HG03442 (cell line): Measurements from ENCODE around the gene TDRD6.

Experiments
- ATAC-seq: cut with Tn5 transposase; IDR thresholded peaks from one replicate; pipeline ENCODE4 v1.9.1; 2021; ENCODE audit warnings: mild to moderate bottlenecking, moderate library complexity; ENCODE audit not compliant: unreplicated experiment

TDRD6 gene

DNA sequence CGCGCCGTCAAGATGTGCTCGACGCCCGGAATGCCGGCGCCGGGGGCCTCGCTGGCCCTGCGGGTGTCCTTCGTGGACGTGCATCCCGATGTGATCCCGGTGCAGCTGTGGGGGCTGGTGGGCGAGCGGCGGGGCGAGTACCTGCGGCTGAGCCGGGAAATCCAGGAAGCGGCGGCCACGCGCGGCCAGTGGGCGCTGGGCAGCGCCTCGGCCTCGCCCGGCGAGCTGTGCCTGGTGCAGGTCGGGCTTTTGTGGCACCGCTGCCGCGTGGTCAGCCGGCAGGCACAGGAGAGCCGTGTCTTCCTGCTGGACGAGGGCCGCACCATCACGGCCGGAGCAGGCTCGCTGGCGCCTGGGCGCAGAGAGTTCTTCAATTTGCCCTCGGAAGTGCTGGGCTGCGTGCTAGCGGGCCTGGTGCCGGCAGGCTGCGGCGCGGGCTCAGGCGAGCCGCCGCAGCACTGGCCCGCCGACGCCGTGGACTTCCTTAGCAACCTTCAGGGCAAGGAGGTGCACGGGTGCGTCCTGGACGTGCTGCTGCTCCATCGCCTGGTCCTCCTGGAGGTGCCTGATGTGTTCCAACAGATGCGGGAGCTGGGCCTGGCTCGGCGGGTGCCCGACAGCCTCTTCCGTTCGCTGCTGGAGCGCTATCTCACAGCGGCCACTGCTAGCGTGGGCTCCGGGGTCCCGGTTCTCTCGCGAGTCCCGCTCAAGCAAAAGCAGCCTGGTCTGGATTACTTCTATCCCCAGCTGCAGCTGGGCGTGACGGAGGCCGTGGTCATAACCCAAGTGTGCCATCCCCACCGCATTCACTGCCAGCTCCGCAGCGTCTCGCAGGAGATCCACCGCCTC is 656 bp downstream of the TDRD6 start:
- no peak for ATAC-seq

DNA sequence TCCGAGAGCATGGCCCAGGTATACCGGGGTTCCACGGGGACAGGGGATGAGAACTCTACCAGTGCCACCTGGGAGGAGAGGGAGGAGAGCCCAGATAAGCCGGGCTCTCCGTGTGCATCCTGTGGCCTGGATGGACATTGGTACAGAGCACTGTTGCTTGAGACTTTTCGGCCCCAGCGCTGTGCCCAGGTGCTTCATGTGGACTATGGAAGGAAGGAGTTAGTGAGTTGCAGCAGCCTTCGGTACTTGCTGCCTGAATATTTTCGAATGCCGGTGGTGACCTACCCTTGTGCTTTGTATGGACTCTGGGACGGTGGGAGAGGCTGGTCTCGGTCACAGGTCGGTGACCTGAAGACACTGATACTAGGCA is 1.3 kb downstream of the TDRD6 start:
- no peak for ATAC-seq

DNA sequence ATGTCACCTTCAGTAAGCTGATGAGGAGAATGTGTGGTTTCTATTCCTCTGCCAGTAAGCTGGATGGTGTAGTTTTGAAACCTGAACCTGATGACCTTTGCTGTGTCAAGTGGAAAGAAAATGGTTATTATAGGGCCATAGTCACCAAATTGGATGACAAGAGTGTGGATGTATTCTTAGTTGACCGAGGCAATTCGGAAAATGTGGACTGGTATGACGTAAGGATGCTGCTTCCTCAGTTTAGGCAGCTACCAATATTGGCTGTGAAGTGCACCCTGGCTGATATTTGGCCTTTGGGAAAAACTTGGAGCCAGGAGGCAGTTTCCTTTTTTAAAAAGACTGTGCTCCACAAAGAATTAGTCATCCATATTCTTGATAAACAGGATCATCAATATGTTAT is 2.0 kb downstream of the TDRD6 start:
- ATAC-seq = no peak

DNA sequence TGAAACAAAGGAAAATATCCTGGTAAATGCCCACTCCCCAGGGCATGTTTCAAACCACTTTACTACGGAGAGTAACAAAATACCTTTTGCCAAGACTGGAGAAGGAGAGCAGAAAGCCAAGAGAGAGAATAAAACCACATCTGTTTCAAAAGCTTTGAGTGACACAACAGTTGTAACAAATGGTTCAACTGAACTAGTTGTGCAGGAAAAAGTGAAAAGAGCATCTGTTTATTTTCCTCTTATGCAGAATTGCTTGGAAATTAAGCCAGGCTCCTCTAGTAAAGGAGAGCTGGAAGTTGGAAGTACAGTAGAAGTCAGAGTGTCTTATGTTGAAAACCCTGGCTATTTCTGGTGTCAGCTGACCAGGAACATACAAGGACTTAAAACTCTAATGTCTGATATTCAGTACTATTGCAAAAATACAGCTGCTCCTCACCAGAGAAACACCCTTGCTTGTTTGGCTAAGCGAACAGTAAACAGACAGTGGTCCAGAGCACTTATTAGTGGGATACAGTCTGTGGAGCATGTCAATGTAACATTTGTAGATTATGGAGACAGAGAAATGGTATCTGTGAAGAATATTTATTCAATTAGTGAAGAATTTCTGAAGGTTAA is 2.6 kb downstream of the TDRD6 start:
- no peak for ATAC-seq

DNA sequence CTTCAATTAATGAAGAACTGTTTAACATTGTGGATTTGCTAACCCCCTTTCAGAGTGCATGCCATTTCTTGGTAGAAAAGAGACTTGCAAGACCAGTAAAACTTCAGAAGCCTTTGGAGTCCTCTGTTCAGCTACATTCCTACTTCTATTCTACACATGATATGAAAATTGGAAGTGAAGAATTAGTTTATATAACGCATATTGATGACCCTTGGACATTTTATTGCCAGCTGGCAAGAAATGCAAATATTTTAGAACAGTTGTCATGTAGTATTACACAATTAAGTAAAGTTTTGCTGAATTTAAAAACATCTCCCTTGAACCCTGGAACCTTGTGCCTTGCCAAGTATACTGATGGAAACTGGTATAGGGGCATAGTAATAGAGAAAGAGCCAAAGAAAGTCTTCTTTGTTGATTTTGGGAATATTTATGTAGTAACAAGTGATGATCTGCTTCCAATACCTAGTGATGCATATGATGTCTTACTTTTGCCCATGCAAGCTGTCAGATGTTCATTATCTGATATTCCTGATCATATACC is 3.3 kb downstream of the TDRD6 start:
- ATAC-seq = no peak

DNA sequence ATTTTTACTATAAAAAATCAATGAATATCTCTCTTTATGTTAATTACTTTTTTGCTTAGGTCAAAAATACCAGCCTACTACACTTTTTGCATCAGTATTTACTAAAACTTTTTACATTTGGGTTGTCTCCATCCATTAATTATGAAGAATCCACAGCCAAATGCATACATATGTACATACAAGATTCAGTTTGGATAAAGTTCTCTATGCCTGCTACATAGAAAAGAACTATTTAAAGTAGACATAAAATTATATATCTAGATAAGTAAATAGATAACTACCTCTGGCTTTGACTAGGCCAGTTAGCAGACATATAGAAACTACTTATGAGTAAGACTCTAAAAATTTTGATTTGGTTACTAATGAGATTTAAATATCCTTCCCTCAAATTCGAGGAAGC is 12.3 kb downstream of the TDRD6 start:
- no peak for ATAC-seq

DNA sequence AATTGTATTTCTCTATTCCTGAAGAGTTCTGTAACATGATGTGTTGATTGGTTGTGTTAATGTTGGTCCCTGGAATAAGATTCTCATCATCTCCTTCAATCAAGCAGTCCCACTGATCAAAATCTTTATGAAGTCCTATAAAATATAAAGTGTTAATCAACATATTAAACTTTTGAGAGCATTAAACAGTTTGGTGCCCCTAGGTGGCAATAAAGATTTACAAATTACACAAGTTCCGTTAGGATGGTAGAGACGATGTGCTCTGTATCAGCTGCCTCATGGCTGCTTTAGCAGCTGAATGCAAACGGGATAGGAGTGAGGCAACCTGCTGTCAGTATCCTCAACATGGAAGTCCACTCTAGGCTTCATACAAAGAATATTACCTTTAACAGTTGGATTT is 16.9 kb downstream of the TDRD6 start:
- ATAC-seq = no peak

DNA sequence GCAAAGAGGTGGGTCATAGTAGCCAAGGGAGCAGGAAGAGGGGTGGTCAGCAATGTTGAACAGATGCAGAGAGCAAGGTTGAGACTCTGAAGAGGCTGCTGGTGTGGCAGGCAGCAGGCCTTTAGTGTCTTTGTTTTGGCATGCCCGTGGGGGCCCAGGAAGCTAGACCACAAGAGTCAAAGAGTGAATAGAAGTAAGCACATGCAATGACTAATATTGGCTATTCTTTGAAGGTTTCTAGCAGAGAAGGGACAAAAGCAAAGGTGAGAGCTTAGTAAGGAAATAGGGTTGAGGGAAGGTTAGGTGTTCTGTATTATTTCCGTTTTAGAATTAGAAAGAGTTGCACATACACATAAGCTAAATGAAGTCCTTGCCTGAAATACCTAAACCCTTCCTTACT is 18.8 kb downstream of the TDRD6 start:
- ATAC-seq = peak; percentile 79

DNA sequence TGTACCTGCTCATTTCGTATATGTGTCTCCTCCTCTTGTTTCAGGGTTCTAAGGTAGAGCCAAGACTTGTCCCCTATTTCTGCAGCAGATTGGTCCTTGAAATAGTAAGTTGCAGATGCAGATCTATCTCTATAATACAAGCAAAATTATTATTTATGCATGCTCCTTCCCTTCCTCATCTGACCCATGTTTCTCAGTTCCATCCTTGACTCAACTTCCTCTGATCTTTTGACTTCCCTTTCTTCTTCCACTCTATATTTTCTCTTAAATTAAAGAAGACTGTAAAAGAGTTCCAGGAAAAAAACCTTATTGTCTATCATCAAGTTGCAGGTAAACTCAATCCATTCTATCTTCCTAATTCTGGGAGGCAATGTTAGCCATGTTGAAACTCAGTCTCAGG is 23.8 kb downstream of the TDRD6 start:
- ATAC-seq = no peak

DNA sequence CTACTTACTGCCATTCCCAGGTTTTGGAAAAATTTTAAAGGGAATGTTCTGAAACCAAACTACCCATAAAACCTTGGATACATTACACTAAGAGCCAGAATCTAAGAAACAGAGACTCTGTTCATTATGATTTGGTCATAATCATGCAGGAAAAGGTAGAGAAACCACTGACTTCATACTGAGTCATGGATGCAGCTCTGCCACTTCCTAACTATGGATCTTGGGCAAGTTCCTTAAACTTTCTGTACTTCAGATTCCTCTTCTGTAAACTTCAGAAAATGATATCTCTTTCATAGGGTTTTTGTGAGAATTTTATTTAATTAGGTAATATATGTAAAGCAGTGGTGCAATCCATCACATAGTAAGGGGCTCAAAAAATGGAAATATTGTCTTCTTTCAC is 27.5 kb downstream of the TDRD6 start:
- no peak for ATAC-seq

DNA sequence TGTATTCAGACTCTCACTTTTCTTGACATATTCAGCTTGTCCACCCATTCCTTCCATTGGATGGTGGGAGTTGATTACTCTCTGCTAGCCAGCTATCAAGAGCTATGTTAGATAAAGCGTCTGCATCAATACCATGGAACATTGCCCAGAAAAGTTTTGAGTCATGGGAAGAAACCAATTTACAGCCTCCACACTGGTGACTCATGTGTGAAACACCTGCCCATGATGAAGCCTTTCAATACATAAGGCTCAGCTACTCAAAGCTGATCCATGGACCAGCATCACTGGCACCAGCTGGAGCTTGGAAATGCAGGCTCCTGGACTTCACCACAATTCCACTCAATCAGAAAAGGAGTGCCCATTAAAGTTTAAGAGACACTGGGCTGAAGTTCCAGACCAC is 31.4 kb downstream of the TDRD6 start:
- ATAC-seq = no peak

DNA sequence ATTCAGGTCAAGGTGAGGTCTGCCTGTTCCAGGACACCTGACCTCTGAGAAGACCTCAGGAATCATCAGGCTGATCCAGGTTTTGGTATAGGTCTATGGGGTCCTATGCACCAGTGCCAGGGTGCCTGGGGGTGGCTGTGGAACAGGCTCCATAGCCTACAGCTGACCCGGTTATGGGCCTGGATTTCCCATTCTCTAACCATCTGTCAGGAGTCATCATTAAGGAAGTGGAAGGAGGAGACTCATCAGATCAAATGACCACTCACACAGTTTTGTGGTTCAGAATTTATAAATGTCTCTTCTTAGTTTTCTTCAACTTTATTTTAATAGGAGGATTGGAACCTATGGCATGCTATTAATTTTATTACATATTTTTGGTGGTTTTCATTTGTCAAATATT is 32.7 kb downstream of the TDRD6 start:
- no peak for ATAC-seq

DNA sequence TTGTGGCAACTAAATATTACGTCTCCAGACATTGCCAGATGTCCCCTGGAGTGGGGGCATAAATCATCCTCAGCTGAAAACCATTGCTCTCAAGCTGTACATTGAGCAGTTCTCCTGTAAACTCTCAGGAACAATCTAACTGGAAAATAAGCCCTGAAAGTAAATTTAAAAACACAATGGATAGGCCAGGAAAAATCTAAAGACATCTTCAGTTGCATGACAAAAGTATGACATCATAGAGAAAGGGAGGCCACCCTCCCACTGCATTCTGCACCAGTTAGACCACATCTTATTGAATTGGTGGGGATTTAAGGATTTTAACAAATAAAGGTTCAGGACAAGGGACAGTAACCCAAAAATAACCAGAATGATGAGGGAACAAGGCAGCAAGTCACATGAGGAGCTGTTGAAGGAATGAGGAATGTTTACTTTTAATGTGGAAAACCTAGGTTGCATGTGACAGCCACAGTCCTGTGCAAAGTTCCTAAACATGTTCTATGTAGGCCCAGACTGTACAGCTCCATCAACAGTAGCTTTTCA is 42.2 kb downstream of the TDRD6 start:
- ATAC-seq = no peak

DNA sequence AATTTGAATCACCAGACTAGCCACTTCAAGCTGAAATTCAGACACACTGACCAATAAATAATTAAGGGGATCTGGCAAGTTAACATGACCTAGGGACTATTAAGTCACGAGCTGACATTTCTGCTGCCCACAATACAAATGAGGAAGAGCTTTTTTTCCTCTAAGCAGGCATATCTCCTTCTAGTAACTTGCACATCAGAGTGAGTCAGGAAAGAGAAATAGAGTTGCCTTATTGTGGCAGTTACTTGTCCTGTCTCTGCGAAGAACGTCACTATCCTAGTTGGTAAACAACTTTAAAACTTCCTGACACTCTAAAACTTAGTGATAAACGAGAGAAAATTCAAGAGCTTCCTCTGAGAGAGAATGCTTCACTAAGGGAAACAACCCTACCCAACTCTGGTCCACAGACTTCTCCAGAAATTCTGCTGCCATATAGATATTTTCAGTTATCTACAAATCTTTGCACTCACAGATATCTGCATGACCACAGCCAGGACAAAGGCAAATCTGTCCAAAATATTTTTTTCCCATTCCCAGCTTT is 43.3 kb downstream of the TDRD6 start:
- ATAC-seq = no peak

DNA sequence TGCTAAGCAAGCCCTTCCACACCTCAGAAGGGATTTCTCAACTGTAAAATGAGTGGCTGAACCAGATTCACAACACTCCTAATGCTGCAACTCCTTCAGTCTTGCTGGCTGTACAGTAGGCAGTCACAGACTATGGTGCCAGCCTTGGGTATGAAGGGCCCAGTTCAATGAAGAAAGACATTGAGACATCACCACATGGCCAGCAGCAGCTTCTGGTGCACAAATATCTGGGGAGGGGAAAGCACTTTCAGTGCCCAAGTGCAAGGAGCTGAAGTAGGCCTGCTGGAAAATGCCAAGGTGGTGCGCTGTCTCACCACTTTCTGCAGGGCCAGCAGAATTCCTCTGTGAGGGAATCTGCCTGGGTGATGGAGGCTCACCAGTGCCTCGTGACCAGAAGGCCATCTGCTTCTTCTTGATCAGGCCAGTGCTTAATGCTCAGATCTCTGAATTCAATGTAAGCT is 45.7 kb downstream of the TDRD6 start:
- no peak for ATAC-seq

DNA sequence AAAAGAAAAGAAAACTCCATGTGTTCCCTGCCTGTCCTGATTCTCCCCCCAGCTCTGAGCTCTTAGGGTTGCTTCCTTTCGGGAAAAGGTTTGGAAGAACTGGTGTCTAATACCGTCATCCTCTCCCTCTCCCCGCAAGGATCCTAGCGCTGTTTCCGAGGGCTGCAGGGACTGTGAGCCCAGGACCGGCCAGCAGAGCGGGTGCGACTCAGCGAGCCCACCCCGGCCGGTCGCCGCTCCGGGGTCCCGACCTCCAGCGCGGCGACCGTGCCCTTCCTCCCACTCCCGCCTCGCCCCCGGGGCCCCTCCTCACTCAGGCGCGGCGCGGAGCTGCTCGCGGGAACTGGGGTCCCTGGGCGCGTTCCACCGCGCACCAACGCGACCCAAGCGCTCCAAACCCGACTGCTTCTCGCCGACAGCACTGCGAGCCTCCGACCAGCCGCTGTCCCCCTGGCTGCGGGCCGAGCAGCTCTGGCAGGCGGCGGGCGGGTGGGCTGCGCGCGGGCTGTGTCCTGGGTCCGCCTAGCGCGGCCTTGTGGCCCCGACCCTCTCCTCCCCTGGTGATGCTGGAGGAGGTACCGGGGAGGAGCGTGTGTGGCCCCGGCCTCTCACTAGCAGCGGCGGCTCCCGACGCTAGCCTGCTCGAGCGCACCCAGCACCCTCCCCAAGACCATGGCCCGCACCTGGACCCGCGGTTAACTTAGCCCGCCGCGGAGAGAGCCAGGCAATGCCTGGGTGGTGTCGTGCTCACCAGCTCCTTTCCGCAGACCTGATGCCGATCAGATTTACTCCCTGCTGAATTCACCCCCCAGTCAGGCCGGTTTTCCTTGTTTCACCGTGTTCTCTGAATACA is 47.4 kb downstream of the TDRD6 start, which contains the start of gene PLA2G7:
Gene PLA2G7, minus strand, starts transcription at position 509 of the 853 bp plus-strand sequence. CDS start 12,484 bp downstream, outside the sequence.
- no peak for ATAC-seq

DNA sequence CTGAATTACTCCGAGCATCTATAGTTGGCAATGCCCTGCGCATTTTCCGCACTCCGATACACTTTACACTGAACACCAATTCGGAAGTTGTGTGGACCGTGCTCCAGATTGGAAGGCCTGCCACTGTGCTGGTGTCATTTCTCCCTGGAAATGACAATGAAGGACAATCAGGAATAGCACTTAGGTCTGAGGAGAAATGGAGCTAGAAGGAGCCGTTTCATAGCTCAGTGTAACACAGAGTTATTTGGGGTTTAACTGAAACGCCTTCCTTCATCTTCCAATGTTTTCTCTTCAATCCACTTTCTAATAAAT is 48.0 kb downstream of the TDRD6 start:
- ATAC-seq = no peak

DNA sequence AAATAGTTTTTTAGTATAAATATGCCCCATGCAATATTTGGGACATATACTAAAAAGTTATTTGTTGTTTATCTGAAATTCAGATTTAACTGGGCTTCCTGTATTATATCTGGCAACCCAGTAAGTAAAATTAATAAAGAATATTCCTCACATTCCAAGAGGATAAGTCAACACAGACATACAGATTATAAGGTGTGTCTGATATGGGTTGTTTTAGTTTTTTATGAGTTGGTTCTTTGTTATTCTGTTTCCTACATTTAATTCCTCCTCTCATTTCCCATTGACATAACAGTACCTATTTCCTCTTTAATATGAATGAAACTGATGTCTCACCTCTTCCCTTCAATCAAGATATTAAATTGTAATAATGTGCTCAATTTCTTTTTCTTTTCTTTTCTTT is 49.2 kb downstream of the TDRD6 start:
- no peak for ATAC-seq

DNA sequence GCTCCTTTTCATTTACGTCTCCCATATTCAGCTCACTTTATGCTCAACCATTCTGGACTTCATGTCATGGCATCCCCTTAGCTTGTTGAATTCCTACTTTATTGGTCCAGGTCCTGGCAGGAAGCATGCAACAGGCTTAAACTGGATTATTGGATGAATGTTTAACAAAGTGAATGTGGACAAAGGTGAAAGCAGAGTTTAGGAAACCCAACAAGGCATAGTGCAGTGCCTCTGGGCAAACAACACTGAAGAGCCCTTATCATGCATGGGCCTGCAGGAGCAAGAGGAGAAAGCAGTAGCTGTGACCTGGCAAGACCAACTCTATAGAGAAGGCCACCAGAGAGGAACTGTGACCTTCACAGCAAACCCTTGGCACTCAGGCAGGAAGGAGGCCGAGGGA is 53.8 kb downstream of the TDRD6 start:
- no peak for ATAC-seq

DNA sequence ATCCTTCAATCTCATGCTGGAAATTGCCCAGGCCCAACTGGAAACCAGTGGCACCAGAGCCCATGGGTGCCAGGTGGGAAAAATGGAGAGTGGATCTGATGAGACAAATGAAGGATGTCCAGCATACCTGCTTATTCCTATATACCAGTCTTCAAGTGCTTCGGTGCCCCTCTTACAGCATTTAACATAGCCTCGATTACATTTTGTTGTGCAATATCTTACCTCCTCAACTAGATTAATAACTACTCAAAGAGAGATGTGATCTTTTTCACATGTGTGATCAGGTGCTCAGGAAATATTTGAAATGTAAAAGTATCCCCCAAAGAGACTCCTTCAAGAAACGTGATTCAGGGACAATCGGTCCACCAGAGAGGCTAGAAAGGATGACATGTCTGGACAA is 54.2 kb downstream of the TDRD6 start:
- no peak for ATAC-seq
